Endothelial cell of umbilical vein (primary cell): ENCODE data around the gene SMC4. TPM values are rescaled to one million over a fixed set of nuclear protein-coding genes. Genes with fewer than 3 reads are reported as not detected.

Experiments used
- BruUV-seq: library from RNA; stranded (reverse); fragments of 400-500 nt; replicated peaks from 2 replicates; lab custom pipeline; 2021; lab: Mats Ljungman, UMichigan
- CTCF ChIA-PET: fragments of 300-600, 350-600 bp; sonication (Branson Sonifier 250); formaldehyde crosslinking; loops from one replicate; lab custom pipeline; 2021; ENCODE audit warnings: antibody characterized with exemption, inconsistent platforms; lab: Charles Lee
- POLR2A ChIA-PET: fragments of 300-600, 350-600 bp; sonication (Branson Sonifier 250); formaldehyde crosslinking; loops from one replicate; lab custom pipeline; 2021; ENCODE audit warnings: antibody characterized with exemption, inconsistent platforms; lab: Charles Lee
- DNase-seq: peaks from one replicate; pipeline ENCODE4 v3.0.0-alpha.2; 2011; ENCODE audit warnings: low read depth, low spot score
- FAIRE-seq: peaks from 2 replicates; lab custom pipeline; 2011; peaks lifted over from hg19 to GRCh38; lab: Jason Lieb, UNC
- H2AFZ ChIP-seq: 2 replicates; pipeline ENCODE4 v1.6.0; 2012; ENCODE audit warnings: low read depth, low read length, control low read depth, inconsistent platforms
- H3K27ac ChIP-seq: 2 replicates; pipeline ENCODE4 v1.5.1; 2011; ENCODE audit warnings: low read depth, mild to moderate bottlenecking, control low read depth, low read length, moderate library complexity; ENCODE audit not compliant: insufficient read depth
- H3K27me3 ChIP-seq, 2 experiments: 2 replicates each; pipeline versions ENCODE4 v1.6.0 to v1.6.1; 2011; ENCODE audit warnings: low read length in 2 of 2, mixed read lengths in 1 of 2; ENCODE audit not compliant: control insufficient read depth in 2 of 2, insufficient read depth in 2 of 2
- H3K36me3 ChIP-seq, 2 experiments: 2 replicates in 1 of 2; 3 replicates in 1 of 2; pipeline ENCODE4 v1.5.1; 2011; ENCODE audit warnings: low read length in 2 of 2, mild to moderate bottlenecking in 1 of 2, moderate library complexity in 1 of 2; ENCODE audit not compliant: control insufficient read depth in 2 of 2, insufficient read depth in 2 of 2; ENCODE audit errors: extremely low read depth in 1 of 2
- H3K4me1 ChIP-seq: 3 replicates; pipeline ENCODE4 v1.5.1; 2011; ENCODE audit warnings: mild to moderate bottlenecking, low read length; ENCODE audit not compliant: control insufficient read depth, insufficient read depth; ENCODE audit errors: extremely low read depth
- H3K4me2 ChIP-seq: 2 replicates; pipeline ENCODE4 v1.6.1; 2011; ENCODE audit warnings: low read length, control low read depth, mixed read lengths; ENCODE audit not compliant: insufficient read depth
- H3K4me3 ChIP-seq, 3 experiments: fragments of 200-600 bp in 1 of 3; sonication (generic), shearing (Covaris generic) in 1 of 3; replicated peaks in 1 of 3; 2 replicates each; pipeline ENCODE4 v1.5.1; 2011 to 2016; ENCODE audit warnings: control low read depth in 3 of 3, low read length in 3 of 3, mild to moderate bottlenecking in 2 of 3, inconsistent platforms in 1 of 3, low read depth in 1 of 3, moderate library complexity in 1 of 3; ENCODE audit not compliant: insufficient read depth in 1 of 3
- H3K79me2 ChIP-seq: 2 replicates; pipeline ENCODE4 v1.6.0; 2012; ENCODE audit warnings: low read length, inconsistent platforms; ENCODE audit not compliant: control insufficient read depth, insufficient read depth
- H3K9ac ChIP-seq: replicated peaks from 2 replicates; pipeline ENCODE3; 2011; ENCODE audit warnings: low read length, control low read depth; ENCODE audit not compliant: insufficient read depth; ENCODE audit errors: extremely low read depth
- H3K9me1 ChIP-seq: replicated peaks from 3 replicates; pipeline ENCODE4 v1.6.0; 2011; ENCODE audit warnings: mild to moderate bottlenecking, low read length; ENCODE audit not compliant: control insufficient read depth, insufficient read depth; ENCODE audit errors: extremely low read depth
- H3K9me3 ChIP-seq: replicated peaks from 2 replicates; pipeline ENCODE4 v1.5.1; 2012; ENCODE audit warnings: low read length, inconsistent platforms; ENCODE audit not compliant: control insufficient read depth, insufficient read depth
- H4K20me1 ChIP-seq: replicated peaks from 2 replicates; pipeline ENCODE3; 2011; ENCODE audit warnings: mild to moderate bottlenecking, low read length; ENCODE audit not compliant: control insufficient read depth, insufficient read depth; ENCODE audit errors: extremely low read depth
- CTCF ChIP-seq, 2 donors: IDR thresholded peaks; 1 replicate in 1 of 2; 2 replicates in 1 of 2; pipeline ENCODE4 v1.5.1; 2011; ENCODE audit warnings: low read length in 2 of 2, mild to moderate bottlenecking in 2 of 2, moderate library complexity in 2 of 2, control low read depth in 1 of 2, inconsistent platforms in 1 of 2, low read depth in 1 of 2; ENCODE audit not compliant: insufficient read depth in 1 of 2; ENCODE audit errors: extremely low read depth in 1 of 2
- EZH2 ChIP-seq: IDR thresholded peaks from 2 replicates; pipeline ENCODE4 v1.6.1; 2012; ENCODE audit warnings: borderline replicate concordance, low read depth, mild to moderate bottlenecking, moderate library complexity, low read length, inconsistent platforms; ENCODE audit not compliant: severe bottlenecking
- FOS ChIP-seq: IDR thresholded peaks from 2 replicates; pipeline ENCODE4 v1.6.1; 2011; ENCODE audit warnings: mild to moderate bottlenecking, low read length, moderate library complexity, borderline replicate concordance; ENCODE audit not compliant: insufficient read depth
- GATA2 ChIP-seq: IDR thresholded peaks from 2 replicates; pipeline ENCODE4 v1.7.0; 2011; ENCODE audit warnings: low read depth, mild to moderate bottlenecking, moderate library complexity, mixed read lengths, low read length; ENCODE audit not compliant: insufficient read length, insufficient read depth
- JUN ChIP-seq: IDR thresholded peaks from 2 replicates; pipeline ENCODE4 v1.6.1; 2011; ENCODE audit warnings: borderline replicate concordance, low read depth; ENCODE audit not compliant: insufficient read length, insufficient read depth
- MAX ChIP-seq: IDR thresholded peaks from 2 replicates; pipeline ENCODE4 v1.6.1; 2011; ENCODE audit not compliant: insufficient read depth, insufficient read length
- MYC ChIP-seq: IDR thresholded peaks from one replicate; pipeline ENCODE4 v1.6.1; 2011; ENCODE audit warnings: mild to moderate bottlenecking, low read depth, low read length
- POLR2A ChIP-seq: IDR thresholded peaks from 2 replicates; pipeline ENCODE4 v1.6.1; 2012; ENCODE audit warnings: low read depth, mild to moderate bottlenecking, control low read depth, low read length
- POLR2AphosphoS5 ChIP-seq: IDR thresholded peaks from 2 replicates; pipeline ENCODE4 v1.6.1; 2012; ENCODE audit warnings: low read depth, mild to moderate bottlenecking, control low read depth, low read length, moderate library complexity; ENCODE audit not compliant: insufficient read depth
- dilution Hi-C: fragments of 300-500 bp; cut with MboI; formaldehyde crosslinking; loops from one replicate; pipeline ENCODE4 v1.15.0; 2019; ENCODE audit warnings: low sequenced_read_pairs; ENCODE audit not compliant: extremely low pct_ligation_motif_present
- intact Hi-C: fragments of 100-400 bp; cut with micrococcal nuclease; formaldehyde crosslinking; loops from one replicate; pipeline ENCODE4 v1.10.0; 2022
- microRNA counts: library from miRNA; unstranded; fragments of <30 nt; microRNA quantifications from one replicate; lab custom pipeline; 2016
- microRNA-seq: library from miRNA; unstranded; fragments of <30 nt; microRNA quantifications from one replicate; pipeline ENCODE4 v1.2.0, GENCODE V29; 2021; ENCODE audit warnings: borderline number of aligned reads, borderline replicate concordance
- polyA plus RNA-seq, 4 experiments: library from polyadenylated mRNA; depleted of rRNA in 3 of 4; stranded (reverse) in 3 of 4; unstranded in 1 of 4; fragments of >200 nt; gene quantifications; 2 replicates each; pipeline versions ENCODE4 v1.2.1 to v1.2.3, GENCODE V29; 2011 to 2012; ENCODE audit warnings: missing spikeins in 1 of 4
- small RNA-seq: library from RNA; depleted of rRNA; stranded (forward); fragments of <200 nt; gene quantifications from one replicate; pipeline ENCODE3, GENCODE V24; 2012; ENCODE audit warnings: low replicate concordance, low read depth; ENCODE audit not compliant: insufficient read depth, insufficient read length
- total RNA-seq: library from RNA; stranded (reverse); gene quantifications from 2 replicates; pipeline ENCODE4 v1.2.3, GENCODE V29; 2021

The SMC4 gene
- total and polyA plus RNA-seq, 2 donors (not counting 3 experiments of a cell fraction or from before 2014, with no cell fraction given): 32.1 to 153 TPM

GRCh38 chr3:160482796-160483195, 83.3 kb downstream of the SMC4 start:
- no peaks in the 10 kb centered on the region for H4K20me1 ChIP-seq
- H3K27ac ChIP-seq: no peak overlapping the region
- BruUV-seq: no TSS peak
- TF ChIP-seq FOS (no peak), POLR2A (no peak), POLR2AphosphoS5 (no peak), JUN (no peak), EZH2 (no peak), MAX (no peak), GATA2 (no peak), CTCF (IDR thresholded peaks at IDR 0.05; ENCODE audit: extremely low read depth in 1 of 2, insufficient read depth in 1 of 2, low read depth in 1 of 2, low read length in 2 of 2) (no peak), MYC (no peak)
- H3K4me3 ChIP-seq: no peak overlapping the region
- H3K27me3 ChIP-seq: no peaks in the 10 kb centered on the region
- H3K9me3 ChIP-seq: no peaks in the 10 kb centered on the region
- no peak overlapping the region for H3K4me2 ChIP-seq
- intact Hi-C loops (no loop called here), dilution Hi-C loops (no loop called here)
- ChIA-PET POLR2A (no interaction called here), CTCF (no interaction called here)
- H3K4me1 ChIP-seq: peaks cover 5% of the 10 kb centered on the region
- no peaks in the 10 kb centered on the region for H3K79me2 ChIP-seq
- H3K9me1 ChIP-seq: no peaks in the 10 kb centered on the region
- DNase-seq: no peak
- no peak for FAIRE-seq
- H2AFZ ChIP-seq: no peak overlapping the region
- no peak overlapping the region for H3K9ac ChIP-seq
- no peaks in the 10 kb centered on the region for H3K36me3 ChIP-seq

MicroRNA genes within 50 kb of the gene (microRNA counts, 767-probe panel; counts per million panel counts)
- microRNA hsa-miR-15b-5p (lab: Ali Mortazavi, UCI): 22,013 counts per million, percentile 99 among the panel's probes with 10 or more counts

Small RNAs within 50 kb of the gene (microRNA-seq; reads per million reads assigned to microRNA genes)
- gene MIR15B (1,240 reads per million, percentile 83 among the genes with 10 or more reads in this experiment), gene MIR16-2 (149 reads per million, percentile 60 among the genes with 10 or more reads in this experiment)

Small RNAs within 50 kb of the gene (small RNA-seq; reads per million reads assigned to genes)
- gene MIR15B (1,306 reads per million, percentile 100 among the genes with 10 or more reads in this experiment), gene MIR16-2 (17.7 reads per million, percentile 76 among the genes with 10 or more reads in this experiment), gene RNU7-136P (not detected)

Other genes with a start within 250 kb of the SMC4 start
- not detected in 2 replicates for gene C3orf80, start 174.2 kb upstream of the SMC4 start, total RNA-seq
- gene C3orf80, start 174.2 kb upstream of the SMC4 start, polyA plus RNA-seq: 0.03 and 0.04 TPM in 2 replicates
- gene IFT80, start 425 bp upstream of the SMC4 start, total RNA-seq: 21.4 and 22.5 TPM in 2 replicates
- gene IFT80, start 425 bp upstream of the SMC4 start, polyA plus RNA-seq: 4.9 and 7.3 TPM in 2 replicates
- gene TRIM59, start 50.1 kb downstream of the SMC4 start, total RNA-seq: 32.5 and 33.0 TPM in 2 replicates
- 6.4 and 6.8 TPM in 2 replicates for gene TRIM59, start 50.1 kb downstream of the SMC4 start, polyA plus RNA-seq
- 70.1 and 80.7 TPM in 2 replicates for gene KPNA4, start 165.9 kb downstream of the SMC4 start, total RNA-seq
- 10.7 and 12.2 TPM in 2 replicates for gene KPNA4, start 165.9 kb downstream of the SMC4 start, polyA plus RNA-seq